GM03348 (cell line): ENCODE results near the gene DOCK4.

Experiments
- DNase-seq: peaks from one replicate; pipeline ENCODE4 v3.0.0; 2012; ENCODE audit warnings: low spot score

DOCK4 gene

DNA sequence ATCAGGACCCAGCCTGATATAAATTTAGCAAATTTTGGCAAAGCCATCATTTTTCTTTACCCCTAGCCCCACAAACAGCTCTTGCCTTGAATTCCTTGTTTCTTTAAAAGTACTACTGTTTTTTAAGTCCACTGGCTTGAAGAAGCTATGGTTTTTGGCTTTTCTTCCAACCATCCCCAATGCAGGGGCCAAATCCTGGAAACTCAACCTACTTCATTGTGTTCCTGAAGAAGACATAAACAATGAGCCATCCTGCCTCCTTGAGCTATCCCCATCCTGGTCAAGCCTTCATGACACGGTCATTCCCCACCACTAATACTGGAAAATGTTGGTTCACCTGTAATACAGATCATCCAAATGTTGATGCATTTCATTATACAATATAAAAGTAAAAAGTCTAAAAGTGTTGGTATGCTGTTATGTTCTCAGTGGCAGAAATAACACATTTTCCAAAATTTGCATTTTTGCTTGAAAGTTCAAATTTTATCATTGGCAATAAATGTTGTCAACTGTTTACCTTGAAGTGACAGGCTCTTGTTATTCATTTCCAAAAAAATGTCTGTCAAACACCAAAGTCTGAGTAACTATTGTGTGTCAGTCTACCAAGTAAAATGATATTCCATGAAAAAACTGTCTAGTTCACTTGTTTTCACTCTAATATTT is 92.2 kb downstream of the DOCK4 start:
- DNase-seq = no peak

- peak; percentile 46 for DNase-seq
Observed at GRCh38 chr7:112112822-112113255, 93.4 kb downstream of the DOCK4 start.

DNA sequence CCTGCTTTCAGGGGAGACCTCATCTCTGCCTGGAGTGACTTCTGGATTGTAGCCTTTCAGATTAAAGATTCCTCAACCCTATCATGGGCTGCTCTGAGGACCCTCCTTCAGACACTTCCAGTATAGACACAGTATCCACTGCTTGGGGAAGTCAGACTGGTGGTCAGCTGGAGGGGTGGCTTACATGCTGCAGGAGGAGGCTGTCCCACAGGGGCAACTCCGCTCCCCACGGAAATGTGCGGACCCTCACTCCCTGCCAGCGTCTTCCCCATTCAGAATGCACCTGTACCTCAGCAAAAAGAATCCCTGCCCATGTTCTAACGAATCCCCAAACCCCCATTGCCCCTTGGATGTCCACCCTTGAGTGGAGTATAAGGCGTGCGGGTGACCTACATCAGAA is 95.5 kb downstream of the DOCK4 start:
- no peak for DNase-seq

DNA sequence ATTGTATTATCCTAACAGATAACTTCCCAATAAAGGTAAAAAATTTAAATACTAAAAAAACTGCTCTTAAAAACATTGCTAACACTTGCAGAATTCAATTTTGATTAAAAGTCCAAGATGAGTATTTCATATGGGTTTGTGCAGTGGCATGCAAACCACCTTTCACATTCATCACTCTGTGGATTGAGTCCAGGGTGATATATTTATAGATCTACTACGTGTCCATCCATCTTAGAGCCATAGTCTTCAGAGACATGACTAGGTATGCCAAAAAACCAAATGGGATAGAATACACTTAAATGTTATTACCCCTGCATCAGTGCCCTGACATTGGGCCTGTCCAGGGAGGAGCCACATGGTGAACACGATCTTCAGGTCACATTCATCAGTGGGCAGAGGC is 96.0 kb downstream of the DOCK4 start:
- DNase-seq = no peak

GRCh38 chr7:112108981-112109380 is 97.2 kb downstream of the DOCK4 start:
- no peak for DNase-seq

GRCh38 chr7:112105584-112106530 is 100.3 kb downstream of the DOCK4 start:
- DNase-seq = no peak

DNA sequence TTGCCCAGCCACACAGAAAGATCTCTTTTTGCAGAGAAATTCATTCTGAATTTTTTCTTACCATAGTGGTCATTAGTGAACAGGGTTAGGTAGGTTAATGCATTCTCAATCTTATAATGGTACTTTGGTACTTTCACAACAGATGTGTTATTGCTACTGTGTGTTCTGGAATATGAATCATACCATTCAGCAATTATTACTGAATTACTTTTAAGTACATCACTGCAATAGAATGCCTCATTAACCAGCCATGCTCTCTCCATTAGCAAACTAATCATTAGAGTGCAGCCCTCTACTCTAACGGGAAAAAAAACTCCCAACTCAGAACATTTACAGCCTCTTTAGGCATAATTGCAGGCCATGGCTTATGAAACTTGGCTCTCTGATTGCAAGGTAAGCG is 102.1 kb downstream of the DOCK4 start:
- no peak for DNase-seq

GRCh38 chr7:112103246-112103645 is 103.0 kb downstream of the DOCK4 start:
- no peak for DNase-seq

DNA sequence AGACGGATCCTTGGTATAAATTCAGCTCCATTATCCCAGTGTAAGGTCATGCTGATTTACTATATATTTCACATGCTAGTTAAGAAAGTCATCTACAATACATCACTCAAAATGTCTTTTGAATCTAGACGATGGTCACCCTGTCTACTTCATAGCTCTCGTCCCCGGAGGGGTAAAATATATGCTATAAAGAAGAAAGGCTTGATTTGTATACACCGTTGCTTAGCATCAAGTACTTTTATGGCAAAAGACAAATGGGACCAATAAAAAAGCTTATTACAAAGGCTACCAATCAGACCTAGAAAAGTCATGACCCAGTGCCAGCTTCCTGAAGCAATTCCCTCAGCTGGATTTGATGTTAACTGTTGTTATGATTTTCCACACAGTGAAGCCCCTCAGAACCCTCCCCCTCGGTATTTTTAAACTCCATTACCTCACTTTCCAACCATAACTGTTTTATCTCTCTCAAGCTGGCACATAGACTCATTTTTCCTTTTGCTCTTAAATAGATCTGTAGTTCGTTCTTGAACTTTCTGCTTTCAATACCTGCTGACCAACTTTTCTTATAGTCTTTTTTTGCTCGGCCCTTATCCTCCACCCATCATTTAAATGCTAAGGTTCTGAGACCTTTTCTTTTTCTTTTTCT is 104.9 kb downstream of the DOCK4 start:
- DNase-seq = no peak

- no peak for DNase-seq
Observed at GRCh38 chr7:112097524-112097923, 108.7 kb downstream of the DOCK4 start.

DNA sequence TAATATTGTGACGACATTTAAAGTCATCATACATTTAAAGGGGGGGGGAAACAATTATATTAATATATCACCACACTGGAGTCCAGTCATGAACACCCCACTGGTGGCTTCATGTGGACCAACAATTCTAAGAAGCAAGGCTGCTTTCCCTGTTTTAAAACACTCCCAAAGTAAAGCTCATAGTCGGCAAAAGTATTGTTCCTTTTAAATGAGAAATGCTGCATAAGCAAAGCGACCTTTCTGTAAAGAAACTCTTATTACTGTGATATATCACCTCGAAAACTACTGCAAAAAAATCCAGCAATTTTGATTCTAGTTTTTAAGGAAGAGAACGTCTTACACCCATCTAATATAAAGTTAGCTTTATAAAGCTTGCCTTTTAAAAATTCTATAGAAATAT is 112.8 kb downstream of the DOCK4 start:
- no peak for DNase-seq

- no peak for DNase-seq
Observed at GRCh38 chr7:112092709-112093395, 113.3 kb downstream of the DOCK4 start.

- no peak for DNase-seq
Observed at GRCh38 chr7:112092306-112092705, 113.9 kb downstream of the DOCK4 start.

DNA sequence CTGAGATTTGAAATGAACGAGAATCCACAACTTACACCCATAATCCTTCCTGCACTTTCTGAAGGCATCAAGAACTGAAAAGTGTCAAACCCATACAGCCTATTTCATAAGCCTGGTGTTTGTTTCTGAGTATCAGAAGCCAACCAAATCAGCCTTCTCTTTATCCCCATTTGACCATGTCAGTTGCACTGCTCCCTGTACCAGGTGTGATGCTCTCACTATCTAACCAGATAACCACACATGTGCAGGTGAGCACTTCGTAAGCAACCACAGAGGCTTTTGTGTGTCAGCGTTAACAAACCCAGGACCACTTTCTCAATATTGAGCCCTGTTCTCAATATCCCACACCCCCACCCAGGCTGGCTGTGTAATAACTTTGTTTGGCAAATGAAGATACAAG is 114.4 kb downstream of the DOCK4 start:
- no peak for DNase-seq

DNA sequence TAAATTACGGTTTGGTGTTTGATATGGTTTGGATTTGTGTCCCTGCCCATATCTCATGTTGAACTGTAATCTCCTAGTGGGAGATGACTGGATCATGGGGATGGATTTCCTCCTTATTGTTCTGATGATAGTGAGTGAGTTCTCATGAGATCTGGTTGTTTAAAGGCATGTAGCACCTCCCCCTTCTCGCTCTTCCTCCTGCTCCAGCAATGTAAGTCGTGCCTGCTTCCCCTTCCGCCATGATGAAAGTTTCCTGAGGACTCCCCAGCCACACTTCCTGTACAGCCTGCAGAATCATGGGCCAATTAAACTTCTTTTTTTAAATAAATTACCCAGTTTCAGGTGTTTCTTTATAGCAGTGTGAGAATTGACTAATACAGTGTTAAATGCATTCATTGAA is 116.6 kb downstream of the DOCK4 start:
- DNase-seq = no peak

DNA sequence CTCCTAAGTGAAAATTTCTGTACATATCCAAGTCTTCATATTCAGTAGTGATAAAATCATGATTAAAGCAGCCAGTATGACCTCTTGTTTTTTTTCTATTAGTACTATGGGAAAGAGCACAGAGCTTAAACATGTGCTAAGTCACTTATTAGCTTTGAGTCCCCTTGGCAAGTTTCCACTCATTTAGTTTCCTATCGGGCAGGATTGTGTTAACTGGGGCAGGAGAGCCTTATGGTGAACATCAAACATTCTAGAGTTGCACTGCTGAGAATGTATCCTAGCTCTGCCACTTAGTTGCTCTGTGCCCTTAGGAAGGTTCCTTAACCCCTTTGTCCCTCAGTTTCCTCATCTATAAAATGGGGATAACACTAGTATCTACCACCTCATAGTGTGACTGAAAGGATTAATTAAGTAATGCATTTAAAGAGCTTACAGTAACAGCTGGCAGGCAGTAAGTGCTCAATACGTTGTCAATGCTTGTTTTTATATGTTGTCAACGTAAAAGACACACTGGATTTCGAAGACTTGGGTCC is 117.6 kb downstream of the DOCK4 start:
- no peak for DNase-seq

DNA sequence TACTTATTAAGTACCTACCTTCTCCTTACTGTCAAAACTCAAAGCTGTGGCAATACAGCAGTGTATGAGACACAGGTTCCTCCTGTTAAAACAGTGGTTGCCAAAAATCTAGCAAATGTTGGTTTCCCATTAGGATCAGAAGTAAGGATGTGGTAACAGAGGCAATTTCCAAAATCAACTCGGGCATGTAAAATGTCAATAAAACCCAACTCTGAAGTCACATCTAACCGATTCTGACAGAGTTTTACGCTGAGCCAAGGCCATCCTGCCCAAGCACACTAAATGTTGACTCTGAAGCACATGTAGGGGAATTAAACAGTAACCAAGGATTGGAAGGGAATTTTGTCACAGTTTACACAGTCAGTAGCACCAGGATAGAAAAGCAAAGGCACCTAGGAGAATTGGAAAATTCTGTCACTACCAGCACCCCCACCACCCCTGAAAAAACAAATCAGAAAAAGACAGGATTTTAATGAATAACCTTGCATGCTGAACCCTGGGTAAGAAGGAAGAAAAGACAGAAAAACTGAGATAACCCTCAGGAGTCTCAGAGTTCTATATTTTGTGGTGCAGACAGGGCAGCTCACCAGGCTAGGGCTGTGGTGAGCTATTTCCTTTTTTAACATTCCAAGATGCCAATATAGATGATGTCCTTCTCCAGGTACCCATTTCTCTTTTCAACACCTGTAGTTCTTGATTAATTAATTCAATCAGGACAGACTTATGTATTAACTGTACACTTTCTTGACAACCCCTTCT is 119.5 kb downstream of the DOCK4 start:
- no peak for DNase-seq

DNA sequence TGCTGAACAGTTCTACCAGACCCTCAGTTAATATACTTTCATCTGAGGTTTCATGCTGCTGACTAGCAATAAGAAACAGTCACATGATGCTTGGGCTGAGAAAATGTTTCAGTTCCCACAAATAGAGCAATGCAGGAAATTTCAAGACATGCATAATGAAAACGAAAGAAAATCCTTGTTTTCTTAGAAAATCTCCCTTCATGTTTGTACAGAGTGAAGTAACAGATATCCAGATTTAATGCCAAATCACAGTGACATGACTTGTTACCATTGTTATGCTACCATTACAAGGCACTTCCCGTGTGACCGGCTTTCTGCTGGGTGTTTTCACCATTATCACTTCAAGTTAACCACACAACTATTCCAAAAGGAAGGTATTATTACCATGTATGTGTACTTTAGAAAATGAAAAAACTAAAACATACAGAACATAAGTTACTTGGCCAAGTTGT is 121.7 kb downstream of the DOCK4 start:
- no peak for DNase-seq

DNA sequence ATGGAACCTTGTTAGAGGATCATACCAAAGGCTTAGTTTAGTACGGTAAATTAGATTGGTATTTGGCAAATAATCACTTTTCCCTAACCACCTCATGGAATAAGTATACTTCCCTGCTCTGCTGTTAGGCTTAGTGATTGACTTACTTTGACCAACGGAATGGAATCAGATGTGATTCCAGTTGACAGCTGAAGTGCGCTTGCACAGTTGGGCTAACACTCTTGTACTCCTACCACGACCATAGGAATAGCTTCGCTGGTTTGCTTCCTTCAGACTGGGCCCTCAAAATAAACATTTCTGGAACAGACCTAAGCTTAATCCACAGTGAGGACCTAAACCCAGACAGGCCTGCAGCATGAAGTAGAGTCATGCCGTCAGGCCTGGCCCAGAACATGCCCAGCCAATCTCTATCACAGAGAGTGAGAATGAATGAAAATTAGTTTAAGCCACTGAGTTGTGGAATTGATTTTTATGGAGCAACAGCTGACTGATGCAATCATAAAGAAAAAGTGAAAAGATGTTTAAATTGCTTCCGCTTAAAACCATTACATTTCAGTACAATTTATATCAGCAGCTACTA is 122.3 kb downstream of the DOCK4 start:
- DNase-seq = no peak

- no peak for DNase-seq
Observed at GRCh38 chr7:112082306-112082705, 123.9 kb downstream of the DOCK4 start.

GRCh38 chr7:112081778-112082177 is 124.4 kb downstream of the DOCK4 start:
- DNase-seq = no peak
